GDM1 (cell line): ENCODE data around the gene FHDC1.
"Not testable (repeated sequence)": the region's sequence is repeated elsewhere in the genome, so short reads cannot be mapped to it uniquely, and the experiment has no call there.

Experiments used
- DNase-seq: peaks from one replicate; lab custom pipeline; 2025; lab: John Stamatoyannopoulos, UW

Gene FHDC1

GRCh38 chr4:152935631-152936445, at the start of gene FHDC1:
FHDC1 (plus strand) TSS chr4:152936323; CDS start chr4:152943058, 6,735 bp downstream.
- DNase-seq: peak; percentile 3

- DNase-seq: no peak
Observed at GRCh38 chr4:152887981-152888380, 48.1 kb upstream of the FHDC1 start.

DNA sequence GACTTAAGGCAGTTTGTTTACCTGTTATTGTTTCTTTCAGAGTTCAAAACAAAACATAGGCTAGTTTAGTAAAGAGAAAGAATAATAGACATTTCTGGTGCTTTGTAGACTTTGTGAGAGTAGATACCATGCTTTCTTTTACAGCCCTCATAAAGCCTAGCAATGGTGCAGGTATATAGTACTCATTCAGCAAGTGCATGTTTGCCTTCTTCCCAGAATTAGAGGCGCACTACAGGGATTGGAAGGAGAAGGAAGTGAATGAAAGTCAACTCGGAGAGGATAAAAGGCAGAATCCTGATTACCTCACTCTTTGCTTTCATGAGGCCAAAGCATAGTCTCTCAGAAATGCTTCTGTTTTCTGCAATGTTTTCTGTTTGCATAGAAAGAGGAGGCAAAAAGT, 43.1 kb upstream of the FHDC1 start:
- no peak for DNase-seq

DNA sequence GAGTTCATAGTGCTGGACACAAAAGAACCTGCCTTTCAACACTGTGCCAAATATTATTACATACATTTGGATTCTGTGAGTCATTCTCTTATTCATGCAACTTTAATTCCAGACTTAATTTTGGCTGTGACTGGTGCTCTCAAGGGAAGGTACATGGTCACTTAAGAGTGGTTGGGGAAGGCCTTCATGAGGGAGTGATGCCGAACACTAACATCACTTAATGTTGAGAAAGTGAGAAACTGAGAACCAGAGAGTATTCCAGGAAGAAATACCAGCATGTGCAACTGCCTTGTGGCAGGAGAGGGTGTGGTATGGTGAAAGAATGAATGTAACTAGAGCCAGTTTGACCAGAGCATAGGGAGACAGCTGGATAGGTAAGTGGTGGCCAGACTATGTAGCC, 41.5 kb upstream of the FHDC1 start:
- no peak for DNase-seq

DNA sequence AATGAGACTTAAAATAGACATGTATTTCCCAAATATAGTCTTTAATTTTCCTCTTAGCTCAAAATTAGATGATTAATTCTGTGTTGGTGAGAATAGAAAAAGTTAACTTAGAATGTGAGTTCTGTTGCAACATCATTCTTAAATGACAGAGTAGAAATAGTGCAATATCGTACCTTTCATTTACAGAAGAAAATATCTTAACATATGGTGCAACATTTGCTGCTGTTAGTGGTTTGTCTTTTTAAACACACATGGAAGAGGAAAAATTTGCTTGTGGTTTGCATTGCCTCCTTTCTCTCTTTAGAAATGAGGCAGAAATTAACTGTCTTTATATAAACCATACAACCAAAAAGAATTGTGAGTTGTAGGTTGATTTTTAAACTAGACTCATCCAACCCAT, 39.3 kb upstream of the FHDC1 start:
- DNase-seq: no peak

GRCh38 chr4:152898133-152898532, 38.0 kb upstream of the FHDC1 start:
- not testable (repeated sequence) for DNase-seq

DNA sequence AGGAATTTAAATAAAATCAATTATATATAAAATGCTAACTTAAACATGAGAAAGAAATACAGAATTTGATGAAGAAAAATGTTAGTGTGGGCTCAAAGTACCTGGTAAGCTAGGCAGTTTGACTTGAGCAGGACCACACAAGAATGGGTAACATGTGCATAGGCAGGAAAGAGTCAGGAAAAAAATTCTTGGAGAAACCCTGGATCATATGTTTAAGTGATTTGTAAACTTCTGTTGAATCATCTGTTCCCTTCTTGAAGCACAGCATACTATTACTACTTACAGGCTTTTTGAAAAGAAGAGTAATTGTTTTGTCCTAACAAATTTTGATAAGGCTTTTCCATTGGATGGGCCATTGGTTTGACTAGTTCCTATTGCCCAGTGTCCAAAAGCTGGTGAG, 37.5 kb upstream of the FHDC1 start:
- DNase-seq: no peak

- no peak for DNase-seq
Observed at GRCh38 chr4:152900395-152900794, 35.7 kb upstream of the FHDC1 start.

DNA sequence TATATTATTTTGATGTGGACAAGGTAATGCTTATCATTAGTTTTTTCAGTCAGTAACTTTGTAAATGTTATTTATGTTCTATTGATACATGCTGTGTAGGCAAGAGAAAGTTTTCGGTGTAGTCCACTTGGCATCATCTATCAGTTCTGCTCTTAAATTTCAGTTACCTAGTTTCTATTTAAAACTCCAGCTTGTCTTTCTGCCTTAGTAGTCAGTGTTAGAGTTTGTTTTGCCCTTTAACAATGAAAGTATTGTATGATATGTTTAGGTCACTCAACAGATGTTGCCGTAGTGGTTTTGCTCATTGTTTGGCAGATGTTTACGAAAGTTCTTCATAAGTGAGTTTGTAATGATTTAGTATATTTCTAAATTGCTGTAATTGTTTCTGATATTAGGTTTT, 34.9 kb upstream of the FHDC1 start:
- DNase-seq: no peak

- no peak for DNase-seq
Observed at GRCh38 chr4:152903658-152904057, 32.5 kb upstream of the FHDC1 start.

- DNase-seq: no peak
Observed at GRCh38 chr4:152909901-152910300, 26.2 kb upstream of the FHDC1 start.

- DNase-seq: no peak
Observed at GRCh38 chr4:152910521-152910920, 25.6 kb upstream of the FHDC1 start.

DNA sequence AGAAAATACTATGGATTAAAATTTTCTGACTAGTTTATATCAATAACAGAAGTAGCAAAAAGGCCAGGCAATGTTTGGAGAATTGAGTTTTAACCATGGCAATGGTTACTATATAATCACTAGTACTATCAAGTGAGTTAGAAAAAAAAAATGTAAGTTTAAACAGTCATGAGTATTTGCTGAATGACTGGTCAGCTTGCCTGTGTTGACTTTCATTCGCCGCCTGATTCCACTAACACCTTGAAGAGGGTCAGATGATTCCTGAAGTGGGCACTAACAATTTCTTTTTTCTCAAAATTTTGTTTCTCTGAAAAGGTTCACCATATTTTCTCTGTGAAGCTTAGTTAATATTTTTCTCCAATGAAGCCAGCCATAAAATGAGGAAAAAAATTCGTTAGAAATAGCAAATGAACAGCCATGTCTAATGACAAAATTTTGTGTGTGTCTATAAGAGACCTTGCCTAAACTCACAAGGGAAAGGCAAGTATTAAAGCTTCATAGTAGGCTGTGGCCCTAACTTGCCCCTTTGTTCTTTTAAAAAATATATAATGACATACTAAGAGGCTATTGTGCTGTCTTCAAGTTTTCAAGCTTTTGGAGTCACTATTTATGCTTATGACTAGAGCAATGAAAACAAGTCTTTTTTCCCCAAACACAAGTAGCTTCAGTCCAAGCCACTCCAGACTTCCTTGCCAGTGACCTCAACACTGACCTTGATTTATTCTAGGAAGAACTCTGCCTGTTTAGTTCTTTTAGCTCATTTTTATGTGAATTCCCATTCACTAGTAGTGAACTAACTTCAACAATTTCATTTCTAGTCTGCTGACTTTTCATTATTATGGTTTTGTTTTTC, 18.4 kb upstream of the FHDC1 start:
- DNase-seq: no peak

- DNase-seq: no peak
Observed at GRCh38 chr4:152919826-152920225, 16.3 kb upstream of the FHDC1 start.

DNA sequence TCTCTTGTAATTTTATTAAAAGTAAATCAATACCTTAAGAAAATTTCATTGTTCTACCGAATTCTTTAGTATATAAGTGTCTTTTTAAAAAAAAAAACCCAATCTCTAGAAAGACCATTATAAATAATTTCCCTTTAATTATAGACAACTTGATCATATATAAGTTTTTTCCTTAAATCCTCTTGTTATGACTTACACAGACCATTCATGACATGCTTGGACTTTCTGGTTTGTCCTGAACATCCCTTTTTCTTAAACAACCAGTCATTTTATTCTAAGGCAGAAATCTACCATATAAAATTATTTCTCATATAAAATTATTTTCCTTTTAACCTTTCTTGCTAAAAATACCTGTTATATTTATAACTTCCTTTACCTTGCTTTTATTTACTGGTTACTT, 15.4 kb upstream of the FHDC1 start:
- DNase-seq: no peak

DNA sequence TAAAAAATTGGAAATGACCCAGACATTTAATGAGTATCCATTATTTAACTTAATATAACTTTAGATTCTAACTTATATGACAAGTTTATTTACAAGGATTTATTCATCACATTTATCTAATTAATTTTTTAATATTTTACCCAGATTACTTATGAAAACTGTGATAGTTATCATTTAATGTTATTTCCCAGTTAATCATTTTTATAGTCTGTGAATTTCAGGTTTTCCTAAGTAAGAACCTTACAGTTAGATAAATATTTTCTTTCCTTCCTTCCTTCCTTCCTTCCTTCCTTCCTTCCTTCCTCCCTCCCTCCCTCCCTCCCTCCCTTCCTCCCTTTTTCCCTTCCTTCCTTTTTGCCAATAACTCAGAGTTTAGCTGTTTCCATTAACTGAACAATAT, 14.8 kb upstream of the FHDC1 start:
- DNase-seq: no peak

DNA sequence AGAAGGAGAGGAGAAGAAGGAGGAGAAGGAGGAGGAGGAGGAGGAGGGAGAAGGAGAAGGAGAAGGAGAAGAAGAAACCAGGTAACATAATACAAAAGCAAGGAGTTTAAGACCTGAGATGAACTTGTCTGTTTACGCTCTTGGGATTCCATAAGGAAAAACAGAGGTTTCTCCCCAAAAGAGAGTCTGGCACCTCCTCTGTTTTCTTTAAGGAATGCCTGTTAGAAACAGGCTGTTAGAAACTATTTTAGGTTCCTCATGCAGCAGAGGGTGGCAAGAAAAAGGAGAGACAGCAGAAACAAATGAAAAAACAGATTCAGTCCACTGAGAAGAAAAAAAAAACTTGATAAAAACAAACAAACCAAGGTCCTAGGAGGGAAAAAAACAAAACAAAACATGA, 10.3 kb upstream of the FHDC1 start:
- DNase-seq: no peak

DNA sequence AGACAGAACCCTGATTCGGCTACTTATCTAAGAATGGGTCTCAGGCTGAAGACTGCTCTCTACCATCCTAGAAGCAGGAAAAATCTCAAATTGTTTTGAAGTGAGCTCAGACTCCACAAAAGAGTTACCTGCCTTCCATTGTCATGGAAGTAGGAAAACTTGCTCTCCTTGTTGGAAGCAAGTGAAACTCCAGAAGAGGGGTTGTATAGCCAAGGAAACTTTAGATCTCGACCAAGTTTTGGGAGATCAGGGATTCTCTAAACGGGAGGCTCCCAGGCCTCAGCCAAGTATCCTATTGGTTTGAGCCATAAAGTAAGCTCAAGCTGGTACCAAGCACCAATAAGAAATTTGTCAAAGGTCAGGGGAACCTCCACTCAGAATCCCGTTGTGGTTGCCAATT, 9.2 kb upstream of the FHDC1 start:
- DNase-seq: no peak

DNA sequence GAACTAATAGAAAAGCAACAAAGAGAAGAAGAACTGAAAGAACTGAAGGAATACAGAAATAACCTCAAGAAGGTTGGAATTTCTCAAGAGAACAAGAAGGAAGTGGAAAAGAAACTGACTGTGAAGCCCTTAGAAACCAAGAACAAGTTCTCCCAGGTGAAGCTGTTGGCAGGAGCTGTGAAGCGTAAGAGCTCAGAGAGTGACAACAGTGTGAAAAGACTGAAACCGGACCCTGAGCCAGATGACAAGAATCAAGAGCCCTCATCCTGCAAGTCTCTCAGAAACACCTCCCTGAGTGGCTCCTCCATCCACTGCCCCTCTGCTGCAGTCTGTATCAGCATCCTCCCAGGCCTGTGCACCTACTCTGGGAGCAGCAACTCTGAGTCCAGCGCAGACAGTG, 8.4 kb upstream of the FHDC1 start:
- no peak for DNase-seq

DNA sequence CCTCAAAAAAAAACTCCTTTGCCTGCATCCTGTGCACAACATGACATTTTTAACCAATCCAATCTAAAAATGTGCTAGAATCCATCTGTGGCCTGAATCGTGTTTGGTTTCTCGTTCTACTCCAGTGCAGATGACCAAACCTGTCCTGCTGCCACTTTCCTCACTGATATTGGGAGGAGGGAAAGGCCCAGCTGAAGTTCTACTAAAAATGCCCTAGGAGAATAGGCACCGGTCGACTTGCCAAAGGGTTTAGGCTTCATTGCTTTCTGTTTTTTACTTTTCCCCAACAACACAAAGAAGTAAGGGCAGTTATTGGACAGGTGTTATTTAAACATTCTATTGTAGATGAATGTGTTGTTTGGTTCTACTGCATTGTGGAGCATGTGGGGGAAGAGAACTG, 7.8 kb upstream of the FHDC1 start:
- no peak for DNase-seq

- DNase-seq: no peak
Observed at GRCh38 chr4:152929888-152930287, 6.2 kb upstream of the FHDC1 start.

GRCh38 chr4:152935143-152935542, 980 bp upstream of the FHDC1 start:
- no peak for DNase-seq
